Lower lobe of right lung (tissue), 2 donors: Measurements from ENCODE around the gene GATAD1. TPM values are rescaled to one million over a fixed set of nuclear protein-coding genes. Genes with fewer than 3 reads are reported as not detected.
"Not testable (repeated sequence)": the region's sequence is repeated elsewhere in the genome, so short reads cannot be mapped to it uniquely, and the experiment has no call there.

Source experiments
- ATAC-seq, 2 donors: fragments of 200-7000 bp; cut with Tn5 transposase; one replicate each; pipeline ENCODE4 v1.9.1; 2020 to 2022; ENCODE audit warnings: mild to moderate bottlenecking in 2 of 2, moderate library complexity in 2 of 2
- DNase-seq: peaks from one replicate; pipeline ENCODE4 v3.0.0-alpha.2; 2020
- H3K27ac ChIP-seq: fragments of 200-600 bp; one replicate; pipeline ENCODE4 v1.8.0; 2022
- H3K27me3 ChIP-seq: fragments of 200-600 bp; one replicate; pipeline ENCODE4 v1.8.0; 2022; ENCODE audit warnings: low read depth
- H3K36me3 ChIP-seq: fragments of 200-600 bp; one replicate; pipeline ENCODE4 v1.8.0; 2022; ENCODE audit warnings: mild to moderate bottlenecking
- H3K4me1 ChIP-seq: fragments of 200-600 bp; one replicate; pipeline ENCODE4 v1.8.0; 2022
- H3K4me3 ChIP-seq: fragments of 200-600 bp; one replicate; pipeline ENCODE4 v1.8.0; 2022; ENCODE audit warnings: mild to moderate bottlenecking
- H3K9me3 ChIP-seq: fragments of 200-600 bp; one replicate; pipeline ENCODE4 v1.8.0; 2022
- CTCF ChIP-seq: fragments of 200-600 bp; IDR thresholded peaks from one replicate; pipeline ENCODE4 v1.8.0; 2022; ENCODE audit warnings: antibody characterized with exemption, mild to moderate bottlenecking
- intact Hi-C: fragments of 100-400 bp; cut with DNase I; formaldehyde crosslinking; loops from one replicate; pipeline ENCODE4 v1.11.0; 2022
- total RNA-seq: library from RNA; stranded (reverse); fragmentation: NEBNext Ultra II Directional; extraction: Animal tissue kit (Norgen Biotek cat#: 25700); gene quantifications from one replicate; pipeline ENCODE4 v1.2.1, GENCODE V29; 2021
- donor health status: DM: no; HTN: yes; CAD: no; lungs with severe emphysema.

Gene GATAD1
- total RNA-seq, 1 donor from 2014 or later = 39.9 TPM

DNA sequence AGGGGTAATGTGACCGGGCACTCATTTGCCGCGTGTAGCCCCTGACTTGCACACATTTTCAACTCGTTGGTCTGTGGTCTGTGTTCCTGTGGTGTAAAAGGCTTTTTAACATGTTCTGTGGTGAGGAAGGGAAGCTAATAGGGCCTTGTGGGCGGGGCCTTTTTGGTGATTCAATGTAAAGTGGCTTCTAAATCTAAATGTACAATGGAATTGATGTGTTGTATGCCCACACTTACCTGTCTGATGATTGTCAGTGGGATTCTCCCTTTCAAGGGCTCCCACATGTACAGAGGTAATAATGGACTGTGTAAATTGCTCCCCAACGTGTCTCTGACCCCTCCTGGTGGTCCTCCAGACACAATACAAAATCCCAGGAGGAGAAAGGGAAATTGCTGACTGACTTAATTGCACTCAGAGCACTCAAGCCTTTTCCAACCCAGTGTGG, 43.1 kb upstream of the GATAD1 start:
- DNase-seq (no peak), ATAC-seq (peak in 1 of 2 donors; percentile 15)
- H3K4me1 ChIP-seq = no peaks in the 10 kb centered on the region
- intact Hi-C loops = no loop called here
- no peak for TF ChIP-seq CTCF
- H3K27ac ChIP-seq = no peak overlapping the region
- peaks cover 10% of the 10 kb centered on the region for H3K36me3 ChIP-seq
- no peak overlapping the region for H3K4me3 ChIP-seq
- no peaks in the 10 kb centered on the region for H3K9me3 ChIP-seq
- no peaks in the 10 kb centered on the region for H3K27me3 ChIP-seq

DNA sequence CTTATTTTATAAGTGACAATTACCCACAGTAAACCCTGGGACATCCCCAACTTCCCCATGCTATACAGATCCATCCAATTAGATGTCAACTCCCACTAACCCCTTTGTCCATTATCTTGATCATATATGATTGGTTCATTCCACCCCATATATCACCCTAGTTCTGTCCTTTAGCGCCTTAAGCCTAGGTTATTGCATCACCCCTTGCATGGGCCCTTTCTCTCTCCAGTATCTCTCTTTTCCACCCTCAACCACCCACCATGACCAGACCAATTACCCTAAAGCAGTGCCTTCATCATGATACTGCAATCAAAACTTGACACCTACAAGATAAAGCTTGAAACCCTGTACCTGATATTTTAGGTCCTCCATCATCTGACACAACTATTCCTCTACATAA, 37.9 kb upstream of the GATAD1 start:
- Histone ChIP-seq H3K27me3 (peaks cover 4% of the 10 kb centered on the region), H3K27ac (no peak overlapping the region), H3K4me3 (no peak overlapping the region), H3K9me3 (no peaks in the 10 kb centered on the region), H3K36me3 (no peaks in the 10 kb centered on the region), H3K4me1 (no peaks in the 10 kb centered on the region)
- intact Hi-C loops = no loop called here
- ATAC-seq = no peak
- DNase-seq = no peak
- TF ChIP-seq CTCF = no peak

- DNase-seq, H3K9me3 ChIP-seq, H3K27ac ChIP-seq, H3K4me1 ChIP-seq, intact Hi-C loops, H3K4me3 ChIP-seq, H3K36me3 ChIP-seq, H3K27me3 ChIP-seq, ATAC-seq: not testable (repeated sequence)
These were observed 37.1 kb upstream of the GATAD1 start for GRCh38 chr7:92410162-92410561.

GRCh38 chr7:92412745-92413144, 34.5 kb upstream of the GATAD1 start:
- DNase-seq = no peak
- no peak overlapping the region for H3K27ac ChIP-seq
- TF ChIP-seq CTCF = no peak
- H3K36me3 ChIP-seq = no peaks in the 10 kb centered on the region
- intact Hi-C loops = no loop called here
- H3K27me3 ChIP-seq = peaks cover 4% of the 10 kb centered on the region
- no peaks in the 10 kb centered on the region for H3K9me3 ChIP-seq
- no peak overlapping the region for H3K4me3 ChIP-seq
- ATAC-seq = peak in 1 of 2 donors; percentile 51
- no peaks in the 10 kb centered on the region for H3K4me1 ChIP-seq

GRCh38 chr7:92413550-92413949, 33.7 kb upstream of the GATAD1 start:
- no peaks in the 10 kb centered on the region for H3K9me3 ChIP-seq
- H3K27ac ChIP-seq = no peak overlapping the region
- H3K27me3 ChIP-seq = peaks cover 4% of the 10 kb centered on the region
- H3K4me1 ChIP-seq = no peaks in the 10 kb centered on the region
- H3K4me3 ChIP-seq = no peak overlapping the region
- H3K36me3 ChIP-seq = no peaks in the 10 kb centered on the region
- ATAC-seq (no peak), DNase-seq (no peak)
- intact Hi-C loops = no loop called here
- no peak for TF ChIP-seq CTCF

DNA sequence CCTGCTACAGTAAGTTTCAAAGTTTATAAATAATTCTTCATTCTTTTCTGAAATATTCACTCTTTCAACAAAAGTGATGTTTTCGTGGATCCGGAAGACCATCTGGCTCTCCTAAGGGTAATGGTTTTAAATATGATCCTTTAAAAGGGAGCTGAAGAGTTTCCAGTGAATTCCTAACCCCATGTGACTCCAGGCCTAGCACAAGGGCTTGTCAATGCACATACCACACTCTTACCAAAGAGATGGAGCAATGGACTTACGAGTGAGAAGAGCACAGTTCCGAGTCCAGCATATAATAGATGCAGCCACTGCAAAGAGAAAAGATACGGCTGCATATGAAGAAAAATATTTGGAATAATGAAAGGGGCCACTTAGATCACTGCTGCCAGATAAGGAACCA, 32.1 kb upstream of the GATAD1 start:
- Histone ChIP-seq H3K9me3 (no peaks in the 10 kb centered on the region), H3K27me3 (peaks cover 4% of the 10 kb centered on the region), H3K36me3 (no peaks in the 10 kb centered on the region), H3K4me3 (no peak overlapping the region), H3K4me1 (no peaks in the 10 kb centered on the region), H3K27ac (no peak overlapping the region)
- intact Hi-C loops = no loop called here
- no peak for DNase-seq
- no peak for TF ChIP-seq CTCF
- peak in 1 of 2 donors; percentile 46 for ATAC-seq
